Endothelial cell of umbilical vein (primary cell): ENCODE measurements around the gene KIAA0825. TPM values are rescaled to one million over a fixed set of nuclear protein-coding genes. Genes with fewer than 3 reads are reported as not detected.

Experiments
- BruUV-seq: library from RNA; stranded (reverse); fragments of 400-500 nt; replicated peaks from 2 replicates; lab custom pipeline; 2021; lab: Mats Ljungman, UMichigan
- CTCF ChIA-PET: fragments of 300-600, 350-600 bp; sonication (Branson Sonifier 250); formaldehyde crosslinking; loops from one replicate; lab custom pipeline; 2021; ENCODE audit warnings: antibody characterized with exemption, inconsistent platforms; lab: Charles Lee
- POLR2A ChIA-PET: fragments of 300-600, 350-600 bp; sonication (Branson Sonifier 250); formaldehyde crosslinking; loops from one replicate; lab custom pipeline; 2021; ENCODE audit warnings: antibody characterized with exemption, inconsistent platforms; lab: Charles Lee
- DNase-seq: peaks from one replicate; pipeline ENCODE4 v3.0.0-alpha.2; 2011; ENCODE audit warnings: low read depth, low spot score
- FAIRE-seq: peaks from 2 replicates; lab custom pipeline; 2011; peaks lifted over from hg19 to GRCh38; lab: Jason Lieb, UNC
- H2AFZ ChIP-seq: 2 replicates; pipeline ENCODE4 v1.6.0; 2012; ENCODE audit warnings: low read depth, low read length, control low read depth, inconsistent platforms
- H3K27ac ChIP-seq: 2 replicates; pipeline ENCODE4 v1.5.1; 2011; ENCODE audit warnings: low read depth, mild to moderate bottlenecking, control low read depth, low read length, moderate library complexity; ENCODE audit not compliant: insufficient read depth
- H3K27me3 ChIP-seq, 2 experiments: 2 replicates each; pipeline versions ENCODE4 v1.6.0 to v1.6.1; 2011; ENCODE audit warnings: low read length in 2 of 2, mixed read lengths in 1 of 2; ENCODE audit not compliant: control insufficient read depth in 2 of 2, insufficient read depth in 2 of 2
- H3K36me3 ChIP-seq, 2 experiments: 2 replicates in 1 of 2; 3 replicates in 1 of 2; pipeline ENCODE4 v1.5.1; 2011; ENCODE audit warnings: low read length in 2 of 2, mild to moderate bottlenecking in 1 of 2, moderate library complexity in 1 of 2; ENCODE audit not compliant: control insufficient read depth in 2 of 2, insufficient read depth in 2 of 2; ENCODE audit errors: extremely low read depth in 1 of 2
- H3K4me1 ChIP-seq: 3 replicates; pipeline ENCODE4 v1.5.1; 2011; ENCODE audit warnings: mild to moderate bottlenecking, low read length; ENCODE audit not compliant: control insufficient read depth, insufficient read depth; ENCODE audit errors: extremely low read depth
- H3K4me2 ChIP-seq: 2 replicates; pipeline ENCODE4 v1.6.1; 2011; ENCODE audit warnings: low read length, control low read depth, mixed read lengths; ENCODE audit not compliant: insufficient read depth
- H3K4me3 ChIP-seq, 3 experiments: fragments of 200-600 bp in 1 of 3; sonication (generic), shearing (Covaris generic) in 1 of 3; replicated peaks in 1 of 3; 2 replicates each; pipeline ENCODE4 v1.5.1; 2011 to 2016; ENCODE audit warnings: control low read depth in 3 of 3, low read length in 3 of 3, mild to moderate bottlenecking in 2 of 3, inconsistent platforms in 1 of 3, low read depth in 1 of 3, moderate library complexity in 1 of 3; ENCODE audit not compliant: insufficient read depth in 1 of 3
- H3K79me2 ChIP-seq: 2 replicates; pipeline ENCODE4 v1.6.0; 2012; ENCODE audit warnings: low read length, inconsistent platforms; ENCODE audit not compliant: control insufficient read depth, insufficient read depth
- H3K9ac ChIP-seq: replicated peaks from 2 replicates; pipeline ENCODE3; 2011; ENCODE audit warnings: low read length, control low read depth; ENCODE audit not compliant: insufficient read depth; ENCODE audit errors: extremely low read depth
- H3K9me1 ChIP-seq: replicated peaks from 3 replicates; pipeline ENCODE4 v1.6.0; 2011; ENCODE audit warnings: mild to moderate bottlenecking, low read length; ENCODE audit not compliant: control insufficient read depth, insufficient read depth; ENCODE audit errors: extremely low read depth
- H3K9me3 ChIP-seq: replicated peaks from 2 replicates; pipeline ENCODE4 v1.5.1; 2012; ENCODE audit warnings: low read length, inconsistent platforms; ENCODE audit not compliant: control insufficient read depth, insufficient read depth
- H4K20me1 ChIP-seq: replicated peaks from 2 replicates; pipeline ENCODE3; 2011; ENCODE audit warnings: mild to moderate bottlenecking, low read length; ENCODE audit not compliant: control insufficient read depth, insufficient read depth; ENCODE audit errors: extremely low read depth
- CTCF ChIP-seq, 2 donors: IDR thresholded peaks; 1 replicate in 1 of 2; 2 replicates in 1 of 2; pipeline ENCODE4 v1.5.1; 2011; ENCODE audit warnings: low read length in 2 of 2, mild to moderate bottlenecking in 2 of 2, moderate library complexity in 2 of 2, control low read depth in 1 of 2, inconsistent platforms in 1 of 2, low read depth in 1 of 2; ENCODE audit not compliant: insufficient read depth in 1 of 2; ENCODE audit errors: extremely low read depth in 1 of 2
- EZH2 ChIP-seq: IDR thresholded peaks from 2 replicates; pipeline ENCODE4 v1.6.1; 2012; ENCODE audit warnings: borderline replicate concordance, low read depth, mild to moderate bottlenecking, moderate library complexity, low read length, inconsistent platforms; ENCODE audit not compliant: severe bottlenecking
- FOS ChIP-seq: IDR thresholded peaks from 2 replicates; pipeline ENCODE4 v1.6.1; 2011; ENCODE audit warnings: mild to moderate bottlenecking, low read length, moderate library complexity, borderline replicate concordance; ENCODE audit not compliant: insufficient read depth
- GATA2 ChIP-seq: IDR thresholded peaks from 2 replicates; pipeline ENCODE4 v1.7.0; 2011; ENCODE audit warnings: low read depth, mild to moderate bottlenecking, moderate library complexity, mixed read lengths, low read length; ENCODE audit not compliant: insufficient read length, insufficient read depth
- JUN ChIP-seq: IDR thresholded peaks from 2 replicates; pipeline ENCODE4 v1.6.1; 2011; ENCODE audit warnings: borderline replicate concordance, low read depth; ENCODE audit not compliant: insufficient read length, insufficient read depth
- MYC ChIP-seq: IDR thresholded peaks from one replicate; pipeline ENCODE4 v1.6.1; 2011; ENCODE audit warnings: mild to moderate bottlenecking, low read depth, low read length
- POLR2A ChIP-seq: IDR thresholded peaks from 2 replicates; pipeline ENCODE4 v1.6.1; 2012; ENCODE audit warnings: low read depth, mild to moderate bottlenecking, control low read depth, low read length
- POLR2AphosphoS5 ChIP-seq: IDR thresholded peaks from 2 replicates; pipeline ENCODE4 v1.6.1; 2012; ENCODE audit warnings: low read depth, mild to moderate bottlenecking, control low read depth, low read length, moderate library complexity; ENCODE audit not compliant: insufficient read depth
- dilution Hi-C: fragments of 300-500 bp; cut with MboI; formaldehyde crosslinking; loops from one replicate; pipeline ENCODE4 v1.15.0; 2019; ENCODE audit warnings: low sequenced_read_pairs; ENCODE audit not compliant: extremely low pct_ligation_motif_present
- intact Hi-C: fragments of 100-400 bp; cut with micrococcal nuclease; formaldehyde crosslinking; loops from one replicate; pipeline ENCODE4 v1.10.0; 2022
- polyA plus RNA-seq, 4 experiments: library from polyadenylated mRNA; depleted of rRNA in 3 of 4; stranded (reverse) in 3 of 4; unstranded in 1 of 4; fragments of >200 nt; gene quantifications; 2 replicates each; pipeline versions ENCODE4 v1.2.1 to v1.2.3, GENCODE V29; 2011 to 2012; ENCODE audit warnings: missing spikeins in 1 of 4
- total RNA-seq: library from RNA; stranded (reverse); gene quantifications from 2 replicates; pipeline ENCODE4 v1.2.3, GENCODE V29; 2021

KIAA0825 gene
- total and polyA plus RNA-seq, 2 donors (not counting 3 experiments of a cell fraction or from before 2014, with no cell fraction given), result 0.15 to 1.1 TPM

- no peaks in the 10 kb centered on the region for H3K4me1 ChIP-seq
- H3K27me3 ChIP-seq, result no peaks in the 10 kb centered on the region
- H2AFZ ChIP-seq, result no peak overlapping the region
- dilution Hi-C loops, result no loop called here
- H3K27ac ChIP-seq, result no peak overlapping the region
- H3K9me3 ChIP-seq, result no peaks in the 10 kb centered on the region
- no peaks in the 10 kb centered on the region for H3K79me2 ChIP-seq
- no peaks in the 10 kb centered on the region for H3K9me1 ChIP-seq
- no peak overlapping the region for H3K4me2 ChIP-seq
- POLR2A ChIA-PET, result no interaction called here
- H4K20me1 ChIP-seq, result no peaks in the 10 kb centered on the region
- no peaks in the 10 kb centered on the region for H3K36me3 ChIP-seq
- H3K4me3 ChIP-seq, result no peak overlapping the region
- TF ChIP-seq POLR2AphosphoS5 (no peak), GATA2 (no peak), CTCF (IDR thresholded peaks at IDR 0.05; ENCODE audit: extremely low read depth in 1 of 2, insufficient read depth in 1 of 2, low read depth in 1 of 2, low read length in 2 of 2) (no peak), POLR2A (no peak), JUN (no peak), EZH2 (no peak), MYC (no peak), FOS (no peak)
- FAIRE-seq (no peak), DNase-seq (no peak)
- CTCF ChIA-PET, result no interaction called here
- intact Hi-C loops, result no loop called here
- H3K9ac ChIP-seq, result no peak overlapping the region
- no TSS peak for BruUV-seq
These were observed 478.1 kb downstream of the KIAA0825 start for GRCh38 chr5:94140300-94140699.
